Neuronal stem cell (in vitro differentiated cells): ENCODE measurements around the gene ZSCAN23.

Experiments used
- DNase-seq: peaks from one replicate; pipeline ENCODE4 v3.0.0-alpha.2; 2013; ENCODE audit warnings: low spot score
- H2AFZ ChIP-seq: one replicate; pipeline ENCODE4 v1.6.1; 2013; ENCODE audit warnings: mild to moderate bottlenecking, low read length, inconsistent platforms
- H2AK5ac ChIP-seq: 2 replicates; pipeline ENCODE4 v1.6.1; 2013; ENCODE audit warnings: low read depth, mild to moderate bottlenecking, inconsistent platforms, low read length, moderate library complexity, mixed read lengths
- H2BK120ac ChIP-seq: 2 replicates; pipeline ENCODE4 v1.6.1; 2013; ENCODE audit warnings: low read depth, mild to moderate bottlenecking, inconsistent platforms, low read length, moderate library complexity, mixed read lengths
- H2BK12ac ChIP-seq: one replicate; pipeline ENCODE4 v1.6.1; 2013; ENCODE audit warnings: low read length, inconsistent platforms
- H2BK15ac ChIP-seq: 2 replicates; pipeline ENCODE4 v1.6.1; 2013; ENCODE audit warnings: mild to moderate bottlenecking, low read length, inconsistent platforms, mixed read lengths
- H2BK5ac ChIP-seq: one replicate; pipeline ENCODE4 v1.6.1; 2013; ENCODE audit warnings: inconsistent platforms, mild to moderate bottlenecking, low read length, moderate library complexity
- H3K14ac ChIP-seq: one replicate; pipeline ENCODE4 v1.6.1; 2013; ENCODE audit warnings: low read length, inconsistent platforms
- H3K18ac ChIP-seq: 2 replicates; pipeline ENCODE4 v1.6.1; 2013; ENCODE audit warnings: low read length, inconsistent platforms
- H3K23ac ChIP-seq: 2 replicates; pipeline ENCODE4 v1.6.1; 2013; ENCODE audit warnings: low read depth, mild to moderate bottlenecking, mixed read lengths, low read length, inconsistent platforms; ENCODE audit not compliant: poor library complexity
- H3K27ac ChIP-seq: replicated peaks from 3 replicates; pipeline ENCODE4 v1.5.1; 2013; ENCODE audit warnings: low read length, inconsistent platforms
- H3K27me3 ChIP-seq, 3 experiments: 2 replicates each; pipeline ENCODE4 v1.6.1; 2013; ENCODE audit warnings: low read length in 3 of 3, mild to moderate bottlenecking in 2 of 3, inconsistent platforms in 1 of 3, low read depth in 1 of 3, mixed read lengths in 1 of 3, moderate library complexity in 1 of 3; ENCODE audit not compliant: control insufficient read depth in 3 of 3, insufficient read depth in 3 of 3
- H3K36me3 ChIP-seq, 2 donors: replicated peaks in 1 of 2; 2 replicates each; pipeline ENCODE4 v1.6.1; 2013; ENCODE audit warnings: low read length in 2 of 2; ENCODE audit not compliant: control insufficient read depth in 2 of 2, insufficient read depth in 2 of 2
- H3K4ac ChIP-seq: 2 replicates; pipeline ENCODE4 v1.6.1; 2013; ENCODE audit warnings: inconsistent platforms, mild to moderate bottlenecking, low read length, moderate library complexity
- H3K4me1 ChIP-seq, 2 donors: 1 replicate in 1 of 2; 2 replicates in 1 of 2; pipeline ENCODE4 v1.6.1; 2013; ENCODE audit warnings: low read length in 2 of 2, low read depth in 1 of 2; ENCODE audit not compliant: control insufficient read depth in 2 of 2, insufficient read depth in 1 of 2
- H3K4me2 ChIP-seq: one replicate; pipeline ENCODE4 v1.6.1; 2013; ENCODE audit warnings: mild to moderate bottlenecking, low read length, inconsistent platforms; ENCODE audit not compliant: insufficient read depth, poor library complexity, severe bottlenecking
- H3K4me3 ChIP-seq, 2 donors: 2 replicates each; pipeline ENCODE4 v1.5.1; 2013; ENCODE audit warnings: low read length in 2 of 2, mild to moderate bottlenecking in 2 of 2, inconsistent platforms in 1 of 2, moderate library complexity in 1 of 2
- H3K79me1 ChIP-seq: one replicate; pipeline ENCODE4 v1.6.1; 2013; ENCODE audit warnings: low read depth, mild to moderate bottlenecking, inconsistent platforms, low read length, moderate library complexity
- H3K9ac ChIP-seq: one replicate; pipeline ENCODE4 v1.6.1; 2013; ENCODE audit warnings: mild to moderate bottlenecking, low read depth, low read length, inconsistent platforms; ENCODE audit not compliant: poor library complexity
- H3K9me3 ChIP-seq, 2 donors: replicated peaks in 1 of 2; 2 replicates each; pipeline versions ENCODE3 to v1.6.1; 2013; ENCODE audit warnings: low read length in 2 of 2, mild to moderate bottlenecking in 2 of 2, inconsistent platforms in 1 of 2, low read depth in 1 of 2, mixed read lengths in 1 of 2, moderate library complexity in 1 of 2; ENCODE audit not compliant: control insufficient read depth in 2 of 2, insufficient read depth in 1 of 2
- H4K8ac ChIP-seq: one replicate; pipeline ENCODE4 v1.6.1; 2013; ENCODE audit warnings: low read depth, mild to moderate bottlenecking, inconsistent platforms, low read length, moderate library complexity
- H4K91ac ChIP-seq: one replicate; pipeline ENCODE4 v1.6.1; 2013; ENCODE audit warnings: low read length, low read depth, mild to moderate bottlenecking, inconsistent platforms; ENCODE audit not compliant: poor library complexity
- WGBS, 2 donors: extraction: QIAGEN DNeasy Blood & Tissue Kit; methylation state at CpG; one replicate each; pipeline ENCODE4 v1.1.7; 2013; ENCODE audit warnings: missing lambda C conversion rate in 2 of 2, mixed read lengths in 1 of 2; ENCODE audit not compliant: insufficient read length in 2 of 2, insufficient replicate concordance in 1 of 2; ENCODE audit errors: extremely low coverage in 2 of 2; 5-methylcytosine and 5-hydroxymethylcytosine counted together

ZSCAN23 gene

DNA sequence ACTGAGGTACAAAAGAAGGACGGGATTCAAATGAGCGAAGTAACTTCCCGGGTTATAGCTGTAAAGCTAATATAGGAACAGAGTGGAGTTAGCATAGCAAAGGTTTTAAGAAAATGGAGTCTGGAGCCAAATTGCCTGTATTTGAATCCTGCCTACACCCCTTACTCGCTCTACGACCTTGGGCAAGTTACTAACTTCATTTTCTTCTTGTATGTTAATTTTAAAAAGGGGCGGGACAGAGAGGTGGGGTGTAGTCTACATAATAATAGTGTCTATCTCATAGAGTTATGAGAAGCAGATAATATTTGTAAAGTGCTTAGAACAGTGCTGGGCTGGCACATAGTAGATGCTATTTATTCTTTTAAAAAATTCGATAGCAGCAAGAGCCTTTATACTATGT lies 705 bp downstream of the ZSCAN23 start:
- no peak overlapping the region for H2BK5ac ChIP-seq

GRCh38 chr6:28436404-28436803 lies 6.9 kb downstream of the ZSCAN23 start:
- Histone ChIP-seq H4K91ac (no peak overlapping the region), H3K79me1 (no peaks in the 10 kb centered on the region), H3K4me2 (no peak overlapping the region), H3K9ac (no peak overlapping the region), H3K4ac (no peak overlapping the region), H2BK5ac (no peak overlapping the region), H3K27ac (no peak overlapping the region), H3K4me3 (no peak overlapping the region), H2BK12ac (no peak overlapping the region), H2BK15ac (no peak overlapping the region), H3K18ac (no peak overlapping the region), H2AFZ (no peak overlapping the region), H3K9me3 (no peaks in the 10 kb centered on the region), H3K36me3 (peaks cover 14 to 67% of the 10 kb centered on the region in 2 donors), H2AK5ac (no peak overlapping the region), H3K23ac (no peak overlapping the region), H4K8ac (no peak overlapping the region), H3K4me1 (no peaks in the 10 kb centered on the region), H3K14ac (no peak overlapping the region), H3K27me3 (no peaks in the 10 kb centered on the region), H2BK120ac (no peak overlapping the region)
- DNase-seq = no peak
- no CpG with 5 or more reads among the region's 3 CpGs for WGBS, 2 donors

More for the DNA sequence above, 705 bp downstream of the ZSCAN23 start:
- Histone ChIP-seq H3K27ac (no peak overlapping the region), H3K4me2 (peak overlapping the region; percentile 23), H2AK5ac (no peak overlapping the region), H3K79me1 (peaks cover 2% of the 10 kb centered on the region), H4K91ac (no peak overlapping the region), H3K4ac (no peak overlapping the region), H3K14ac (no peak overlapping the region), H3K36me3 (peaks cover 1 to 15% of the 10 kb centered on the region in 2 donors), H3K4me3 (peak overlapping the region in 1 of 2 donors; percentile 77), H2AFZ (peak overlapping the region; percentile 90), H3K9ac (no peak overlapping the region), H2BK15ac (no peak overlapping the region), H3K23ac (no peak overlapping the region), H3K27me3 (no peaks in the 10 kb centered on the region), H3K9me3 (no peaks in the 10 kb centered on the region), H4K8ac (no peak overlapping the region), H3K4me1 (no peaks in the 10 kb centered on the region), H2BK120ac (no peak overlapping the region), H3K18ac (no peak overlapping the region), H2BK12ac (no peak overlapping the region)
- no peak for DNase-seq
- WGBS, 2 donors = no CpG with 5 or more reads among the region's 7 CpGs

DNA sequence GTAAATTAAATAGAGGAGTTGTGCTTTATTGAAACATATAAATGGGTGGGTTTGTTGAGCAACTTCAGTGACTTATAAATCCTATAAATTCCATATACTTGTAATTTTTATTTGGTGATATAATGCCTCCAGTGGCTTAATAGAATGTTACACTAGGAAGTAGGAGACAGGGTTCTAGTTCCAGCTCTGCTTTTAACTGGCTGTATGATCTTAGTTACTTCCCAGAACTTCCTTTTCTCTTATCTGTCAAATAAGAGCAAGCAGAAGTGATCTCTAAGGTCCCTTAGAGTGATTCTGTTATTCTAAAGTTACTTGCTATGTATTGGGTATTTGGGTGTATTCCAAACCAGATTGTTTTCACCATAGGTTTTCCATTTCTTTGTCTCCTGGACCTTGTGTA lies 10.2 kb downstream of the ZSCAN23 start:
- H2BK5ac ChIP-seq = no peak overlapping the region
- no peaks in the 10 kb centered on the region for H3K27me3 ChIP-seq
- H3K9ac ChIP-seq = no peak overlapping the region
- no peak overlapping the region for H3K27ac ChIP-seq
- H3K4me3 ChIP-seq = no peak overlapping the region
- H2BK12ac ChIP-seq = no peak overlapping the region
- no peak overlapping the region for H3K18ac ChIP-seq
- H3K4ac ChIP-seq = no peak overlapping the region
- peaks cover 19 to 77% of the 10 kb centered on the region in 2 donors for H3K36me3 ChIP-seq
- no peak overlapping the region for H2AK5ac ChIP-seq
- no peaks in the 10 kb centered on the region for H3K9me3 ChIP-seq
- no peaks in the 10 kb centered on the region for H3K4me1 ChIP-seq
- H3K79me1 ChIP-seq = no peaks in the 10 kb centered on the region
- H3K4me2 ChIP-seq = no peak overlapping the region
- H4K8ac ChIP-seq = no peak overlapping the region
- no peak overlapping the region for H4K91ac ChIP-seq
- no peak for DNase-seq
- no peak overlapping the region for H3K14ac ChIP-seq
- H2BK15ac ChIP-seq = no peak overlapping the region
- H3K23ac ChIP-seq = no peak overlapping the region
- no peak overlapping the region for H2BK120ac ChIP-seq
- H2AFZ ChIP-seq = no peak overlapping the region

- Histone ChIP-seq H4K91ac (no peak overlapping the region), H3K18ac (no peak overlapping the region), H2BK12ac (no peak overlapping the region), H2BK5ac (no peak overlapping the region), H3K4me2 (no peak overlapping the region), H3K79me1 (no peaks in the 10 kb centered on the region), H3K27me3 (no peaks in the 10 kb centered on the region), H2BK120ac (no peak overlapping the region), H3K9ac (no peak overlapping the region), H2AK5ac (no peak overlapping the region), H4K8ac (no peak overlapping the region), H3K4ac (no peak overlapping the region), H3K36me3 (peaks cover 15 to 83% of the 10 kb centered on the region in 2 donors), H3K9me3 (peaks cover 2 to 11% of the 10 kb centered on the region in 2 donors), H3K27ac (no peak overlapping the region), H3K14ac (no peak overlapping the region), H3K23ac (no peak overlapping the region), H3K4me1 (no peaks in the 10 kb centered on the region), H2AFZ (no peak overlapping the region), H2BK15ac (no peak overlapping the region), H3K4me3 (no peak overlapping the region)
- DNase-seq = no peak
- no CpG with 5 or more reads among the region's 16 CpGs for WGBS, 2 donors
Measured at GRCh38 chr6:28429781-28430180, 13.5 kb downstream of the ZSCAN23 start.
